OCI-LY1 (cell line): ENCODE results near the gene CSF1.

Experiments
- H2AFZ ChIP-seq: fragments of 200-600 bp; sonication (generic), shearing (Covaris generic); 2 replicates; pipeline ENCODE4 v1.6.0; 2014; ENCODE audit warnings: antibody characterized with exemption, mild to moderate bottlenecking, low read length
- H3F3A ChIP-seq: fragments of 200-600 bp; sonication (generic), shearing (Covaris generic); 2 replicates; pipeline ENCODE4 v1.6.0; 2014; ENCODE audit warnings: mild to moderate bottlenecking, antibody characterized with exemption, low read length, moderate library complexity; ENCODE audit not compliant: insufficient read depth
- H3K27ac ChIP-seq: fragments of 200-600 bp; sonication (generic); 2 replicates; pipeline ENCODE4 v1.5.1; 2014; ENCODE audit warnings: low read length, mixed run types, mild to moderate bottlenecking, low read depth; ENCODE audit not compliant: poor library complexity, severe bottlenecking
- H3K27me3 ChIP-seq: fragments of 200-600 bp; sonication (generic); 2 replicates; pipeline ENCODE4 v1.6.0; 2014; ENCODE audit warnings: antibody characterized with exemption, mild to moderate bottlenecking, low read length, moderate library complexity; ENCODE audit not compliant: insufficient read depth
- H3K36me3 ChIP-seq: fragments of 200-600 bp; sonication (generic); 2 replicates; pipeline ENCODE4 v1.6.1; 2014; ENCODE audit warnings: mild to moderate bottlenecking, antibody characterized with exemption, low read length, moderate library complexity, mixed read lengths; ENCODE audit not compliant: insufficient read depth
- H3K4me1 ChIP-seq: fragments of 200-600 bp; sonication (generic); 2 replicates; pipeline ENCODE4 v1.5.1; 2014; ENCODE audit warnings: mild to moderate bottlenecking, low read length, moderate library complexity; ENCODE audit not compliant: insufficient read depth, severe bottlenecking
- H3K4me2 ChIP-seq: fragments of 200-600 bp; sonication (generic), shearing (Covaris generic); 2 replicates; pipeline ENCODE4 v1.6.1; 2014; ENCODE audit warnings: low read length
- H3K4me3 ChIP-seq: fragments of 200-600 bp; sonication (generic); 2 replicates; pipeline ENCODE4 v1.5.1; 2014; ENCODE audit warnings: low read length, low read depth, mild to moderate bottlenecking, mixed read lengths; ENCODE audit not compliant: poor library complexity, severe bottlenecking
- H3K79me2 ChIP-seq: fragments of 200-600 bp; shearing (Covaris generic); 2 replicates; pipeline ENCODE4 v1.6.1; 2016; ENCODE audit warnings: mixed run types, low read length, mixed read lengths; ENCODE audit not compliant: insufficient read depth
- H3K9ac ChIP-seq: fragments of 200-600 bp; sonication (generic), shearing (Covaris generic); 2 replicates; pipeline ENCODE4 v1.6.1; 2014; ENCODE audit warnings: mild to moderate bottlenecking, low read length, mixed read lengths
- H3K9me2 ChIP-seq: fragments of 200-600 bp; sonication (generic), shearing (Covaris generic); 2 replicates; pipeline ENCODE4 v1.6.1; 2014; ENCODE audit warnings: low read depth, mild to moderate bottlenecking, low read length, mixed read lengths
- H3K9me3 ChIP-seq: fragments of 200-600 bp; shearing (Covaris generic); 2 replicates; pipeline ENCODE4 v1.6.1; 2014; ENCODE audit warnings: low read length, mixed read lengths
- H4K20me1 ChIP-seq: fragments of 200-600 bp; sonication (generic), shearing (Covaris generic); 2 replicates; pipeline ENCODE4 v1.6.0; 2016; ENCODE audit warnings: mild to moderate bottlenecking, low read length; ENCODE audit not compliant: insufficient read depth
- CTCF ChIP-seq: fragments of 200-600 bp; sonication (generic), shearing (Covaris generic); IDR thresholded peaks from 2 replicates; pipeline ENCODE4 v1.5.1; 2017; ENCODE audit warnings: mild to moderate bottlenecking, antibody characterized with exemption, low read length, moderate library complexity, mixed read lengths
- EZH2 ChIP-seq: fragments of 200-600 bp; sonication (generic), shearing (Covaris generic); IDR thresholded peaks from 2 replicates; pipeline ENCODE4 v1.8.0; 2017; ENCODE audit warnings: borderline replicate concordance, mixed run types, mild to moderate bottlenecking, antibody characterized with exemption, low read length, moderate library complexity, mixed read lengths

CSF1 gene

GRCh38 chr1:109864047-109864822 is 46.4 kb upstream of the CSF1 start:
- Histone ChIP-seq H4K20me1 (no peaks in the 10 kb centered on the region), H2AFZ (no peak overlapping the region), H3K9me2 (no peaks in the 10 kb centered on the region), H3K79me2 (no peaks in the 10 kb centered on the region), H3K4me1 (no peaks in the 10 kb centered on the region), H3K36me3 (no peaks in the 10 kb centered on the region), H3K9ac (no peak overlapping the region), H3K27me3 (no peaks in the 10 kb centered on the region), H3K27ac (no peak overlapping the region), H3K4me2 (no peak overlapping the region), H3K9me3 (no peaks in the 10 kb centered on the region), H3F3A (no peaks in the 10 kb centered on the region), H3K4me3 (no peak overlapping the region)
- TF ChIP-seq CTCF = no peak
- TF ChIP-seq EZH2 = no peak

- Histone ChIP-seq H2AFZ (no peak overlapping the region), H3K4me3 (no peak overlapping the region), H3K27ac (no peak overlapping the region), H4K20me1 (no peaks in the 10 kb centered on the region), H3K27me3 (no peaks in the 10 kb centered on the region), H3K79me2 (no peaks in the 10 kb centered on the region), H3K9me3 (no peaks in the 10 kb centered on the region), H3K4me2 (no peak overlapping the region), H3K9me2 (no peaks in the 10 kb centered on the region), H3F3A (no peaks in the 10 kb centered on the region), H3K36me3 (no peaks in the 10 kb centered on the region), H3K4me1 (no peaks in the 10 kb centered on the region), H3K9ac (no peak overlapping the region)
- no peak for TF ChIP-seq CTCF
- TF ChIP-seq EZH2 = no peak
These were observed 45.6 kb upstream of the CSF1 start for GRCh38 chr1:109864930-109865612.

GRCh38 chr1:109866071-109866470 is 44.6 kb upstream of the CSF1 start:
- Histone ChIP-seq H3K36me3 (no peaks in the 10 kb centered on the region), H2AFZ (no peak overlapping the region), H4K20me1 (no peaks in the 10 kb centered on the region), H3K9me2 (no peaks in the 10 kb centered on the region), H3K9ac (no peak overlapping the region), H3K27me3 (no peaks in the 10 kb centered on the region), H3K9me3 (no peaks in the 10 kb centered on the region), H3K4me3 (no peak overlapping the region), H3K4me2 (no peak overlapping the region), H3K4me1 (no peaks in the 10 kb centered on the region), H3K79me2 (no peaks in the 10 kb centered on the region), H3F3A (no peaks in the 10 kb centered on the region), H3K27ac (no peak overlapping the region)
- TF ChIP-seq EZH2 = no peak
- TF ChIP-seq CTCF = no peak
